Mesothelial cell of epicardium (in vitro differentiated cells): ENCODE data around the gene AFF1. TPM values are rescaled to one million over a fixed set of nuclear protein-coding genes. Genes with fewer than 3 reads are reported as not detected.

ENCODE experiments used
- DNase-seq, 2 experiments: peaks; one replicate each; pipeline ENCODE4 v3.0.0; 2021; ENCODE audit warnings: low spot score in 2 of 2; ENCODE audit not compliant: unreplicated experiment in 2 of 2
- H3K27ac Mint-ChIP-seq: 2 replicates; pipeline ENCODE4 v1.8.0; 2021; ENCODE audit warnings: mixed read lengths
- H3K27me3 Mint-ChIP-seq: 2 replicates; pipeline ENCODE4 v1.8.0; 2021; ENCODE audit warnings: low read depth, mixed read lengths
- H3K36me3 Mint-ChIP-seq: 2 replicates; pipeline ENCODE4 v1.8.0; 2021; ENCODE audit warnings: mixed read lengths
- H3K4me1 Mint-ChIP-seq: 2 replicates; pipeline ENCODE4 v1.8.0; 2021; ENCODE audit warnings: mixed read lengths
- H3K4me3 Mint-ChIP-seq: 2 replicates; pipeline ENCODE4 v1.8.0; 2021; ENCODE audit warnings: mild to moderate bottlenecking, moderate library complexity, mixed read lengths
- H3K9me3 Mint-ChIP-seq: 2 replicates; pipeline ENCODE4 v1.8.0; 2021; ENCODE audit warnings: mixed read lengths
- total RNA-seq: library from RNA; stranded (reverse); gene quantifications from 3 replicates; pipeline ENCODE4 v1.2.1, GENCODE V29; 2021
- TF ChIP-seq, protein P1 (sequence below): fragments of 200-600 bp; sonication (generic); IDR thresholded peaks from one replicate; pipeline ENCODE4 v1.5.0; 2021; ENCODE audit warnings: antibody characterized with exemption; ENCODE audit not compliant: unreplicated experiment

AFF1 gene
- total RNA-seq, 1 donor from 2014 or later: 18.2 TPM

DNA sequence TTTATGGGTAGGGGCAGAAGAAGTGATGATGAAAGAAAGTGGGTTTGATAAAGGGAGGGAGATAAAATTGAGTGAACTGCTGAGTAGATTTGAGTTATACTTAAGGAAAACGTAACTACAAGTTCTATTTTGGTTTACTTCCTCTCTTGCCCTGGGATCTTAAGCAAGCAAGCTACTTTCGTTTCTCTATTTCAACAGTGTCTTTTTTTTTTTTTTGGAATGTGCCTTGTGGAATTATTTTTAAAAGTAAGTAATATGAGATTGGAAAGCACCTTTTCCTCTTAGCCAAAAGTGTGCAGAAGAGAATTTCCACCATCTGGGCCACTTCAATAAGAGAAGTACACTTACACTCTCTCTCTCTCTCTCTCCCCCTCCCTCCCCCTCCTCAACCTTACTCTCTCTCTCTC lies 26.6 kb upstream of the AFF1 start:
- no peak for DNase-seq
- Mint-ChIP-seq H3K36me3 (no peaks in the 10 kb centered on the region), H3K4me3 (no peak overlapping the region), H3K4me1 (peaks cover 22% of the 10 kb centered on the region), H3K27me3 (no peaks in the 10 kb centered on the region), H3K9me3 (no peaks in the 10 kb centered on the region), H3K27ac (no peak overlapping the region)
- TF ChIP-seq, protein P1, sequence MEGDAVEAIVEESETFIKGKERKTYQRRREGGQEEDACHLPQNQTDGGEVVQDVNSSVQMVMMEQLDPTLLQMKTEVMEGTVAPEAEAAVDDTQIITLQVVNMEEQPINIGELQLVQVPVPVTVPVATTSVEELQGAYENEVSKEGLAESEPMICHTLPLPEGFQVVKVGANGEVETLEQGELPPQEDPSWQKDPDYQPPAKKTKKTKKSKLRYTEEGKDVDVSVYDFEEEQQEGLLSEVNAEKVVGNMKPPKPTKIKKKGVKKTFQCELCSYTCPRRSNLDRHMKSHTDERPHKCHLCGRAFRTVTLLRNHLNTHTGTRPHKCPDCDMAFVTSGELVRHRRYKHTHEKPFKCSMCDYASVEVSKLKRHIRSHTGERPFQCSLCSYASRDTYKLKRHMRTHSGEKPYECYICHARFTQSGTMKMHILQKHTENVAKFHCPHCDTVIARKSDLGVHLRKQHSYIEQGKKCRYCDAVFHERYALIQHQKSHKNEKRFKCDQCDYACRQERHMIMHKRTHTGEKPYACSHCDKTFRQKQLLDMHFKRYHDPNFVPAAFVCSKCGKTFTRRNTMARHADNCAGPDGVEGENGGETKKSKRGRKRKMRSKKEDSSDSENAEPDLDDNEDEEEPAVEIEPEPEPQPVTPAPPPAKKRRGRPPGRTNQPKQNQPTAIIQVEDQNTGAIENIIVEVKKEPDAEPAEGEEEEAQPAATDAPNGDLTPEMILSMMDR: no peak

DNA sequence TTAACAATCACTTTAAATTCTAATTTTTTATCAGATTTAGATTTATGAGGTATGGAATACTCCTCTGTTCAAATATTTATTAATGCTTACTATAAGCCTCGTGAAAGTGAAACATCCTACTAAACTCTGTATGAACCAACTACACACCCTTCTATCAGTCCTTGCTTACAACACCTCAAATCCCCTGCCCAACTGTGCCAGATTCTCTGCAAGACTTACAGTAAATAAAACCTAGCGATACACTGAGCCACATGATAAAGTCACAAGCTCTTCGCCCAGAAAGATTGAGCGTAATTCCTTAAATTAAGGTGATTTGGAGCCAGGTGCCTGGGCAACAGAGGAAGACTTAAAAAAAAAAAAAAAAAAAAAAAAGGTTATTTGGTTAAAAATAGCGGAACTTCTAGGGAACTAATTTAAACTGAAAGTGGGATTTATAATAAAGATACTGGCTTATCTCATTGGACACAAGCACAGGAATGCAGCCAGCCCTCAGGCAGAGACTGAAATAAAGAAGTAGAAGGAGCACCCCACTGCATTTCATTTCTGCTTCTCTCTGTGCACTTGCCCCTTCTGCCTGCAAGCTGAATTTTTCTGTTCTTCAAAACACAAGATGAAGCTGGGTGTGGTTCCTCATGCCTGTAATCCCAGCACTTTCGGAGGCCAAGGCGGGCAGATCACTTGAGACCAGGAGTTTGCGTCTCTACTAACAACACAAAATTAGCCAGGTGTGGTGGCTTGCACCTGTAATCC lies 25.1 kb upstream of the AFF1 start:
- no peaks in the 10 kb centered on the region for H3K9me3 Mint-ChIP-seq
- H3K4me3 Mint-ChIP-seq: no peak overlapping the region
- H3K27ac Mint-ChIP-seq: no peak overlapping the region
- no peaks in the 10 kb centered on the region for H3K27me3 Mint-ChIP-seq
- H3K36me3 Mint-ChIP-seq: no peaks in the 10 kb centered on the region
- peaks cover 22% of the 10 kb centered on the region for H3K4me1 Mint-ChIP-seq
- DNase-seq: no peak
- TF ChIP-seq, protein P1: no peak

DNA sequence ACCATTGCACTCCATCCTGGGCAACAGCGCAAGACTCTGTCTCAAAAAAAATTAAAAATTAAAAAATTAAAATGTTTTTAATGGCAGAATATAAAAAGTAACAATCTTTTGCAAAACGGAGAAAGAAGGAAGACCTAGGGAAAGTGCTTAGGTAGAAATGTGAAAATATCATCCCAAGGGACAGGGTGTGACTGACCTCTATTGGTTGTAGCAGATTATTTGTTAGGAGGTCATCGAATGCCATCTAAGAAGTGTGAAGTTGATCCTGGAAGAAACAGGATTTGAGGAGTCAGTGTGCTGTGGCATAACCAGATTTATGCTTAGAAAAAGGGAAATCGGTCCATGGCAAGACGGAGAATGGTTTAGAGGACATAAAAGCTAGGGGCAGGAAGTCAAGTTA lies 24.4 kb upstream of the AFF1 start:
- no peak overlapping the region for H3K27ac Mint-ChIP-seq
- no peaks in the 10 kb centered on the region for H3K9me3 Mint-ChIP-seq
- H3K27me3 Mint-ChIP-seq: no peaks in the 10 kb centered on the region
- H3K4me1 Mint-ChIP-seq: peaks cover 22% of the 10 kb centered on the region
- TF ChIP-seq, protein P1: no peak
- H3K36me3 Mint-ChIP-seq: no peaks in the 10 kb centered on the region
- H3K4me3 Mint-ChIP-seq: no peak overlapping the region
- DNase-seq: no peak

DNA sequence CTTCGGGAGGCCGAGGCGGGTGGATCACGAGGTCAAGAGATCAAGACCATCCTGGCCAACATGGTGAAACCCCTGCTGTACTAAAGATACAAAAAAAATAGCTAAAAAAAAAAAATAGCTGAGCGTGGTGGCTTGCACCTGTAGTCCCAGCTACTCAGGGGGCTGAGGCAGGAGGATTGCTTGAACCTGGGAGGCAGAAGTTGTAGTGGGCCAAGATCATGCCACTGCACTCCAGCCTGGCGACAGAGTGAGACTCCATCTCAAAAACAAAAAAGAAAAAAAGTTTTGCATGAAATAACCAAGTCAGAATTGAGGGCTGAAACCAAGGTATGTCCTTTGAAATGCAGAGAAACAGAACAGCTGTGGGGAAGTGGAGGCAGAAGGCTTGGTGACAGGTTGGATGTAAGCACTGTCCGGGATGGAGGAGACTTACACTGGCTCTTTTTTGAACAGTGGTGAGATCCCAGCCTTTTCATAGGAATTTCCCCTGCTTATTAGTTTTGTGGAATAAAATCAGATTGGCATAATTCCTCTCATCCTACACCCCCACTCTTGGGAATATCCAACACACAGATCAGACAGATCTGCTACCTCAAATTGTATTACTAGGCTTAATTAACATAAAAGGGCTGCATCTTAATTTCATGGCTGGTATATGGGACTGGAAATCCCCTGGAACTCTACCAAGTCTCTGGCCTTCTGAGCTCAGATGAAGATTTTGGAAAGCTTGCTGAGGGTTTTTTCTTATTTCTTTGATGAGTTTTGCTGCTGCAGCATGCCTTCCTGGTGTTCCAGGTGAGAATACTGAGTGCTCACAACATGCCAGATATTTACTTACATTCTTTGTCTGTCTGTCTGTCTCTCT lies 23.8 kb upstream of the AFF1 start:
- Mint-ChIP-seq H3K27me3 (no peaks in the 10 kb centered on the region), H3K36me3 (no peaks in the 10 kb centered on the region), H3K4me1 (peaks cover 22% of the 10 kb centered on the region), H3K9me3 (no peaks in the 10 kb centered on the region), H3K27ac (no peak overlapping the region), H3K4me3 (no peak overlapping the region)
- TF ChIP-seq, protein P1: no peak
- DNase-seq: no peak

DNA sequence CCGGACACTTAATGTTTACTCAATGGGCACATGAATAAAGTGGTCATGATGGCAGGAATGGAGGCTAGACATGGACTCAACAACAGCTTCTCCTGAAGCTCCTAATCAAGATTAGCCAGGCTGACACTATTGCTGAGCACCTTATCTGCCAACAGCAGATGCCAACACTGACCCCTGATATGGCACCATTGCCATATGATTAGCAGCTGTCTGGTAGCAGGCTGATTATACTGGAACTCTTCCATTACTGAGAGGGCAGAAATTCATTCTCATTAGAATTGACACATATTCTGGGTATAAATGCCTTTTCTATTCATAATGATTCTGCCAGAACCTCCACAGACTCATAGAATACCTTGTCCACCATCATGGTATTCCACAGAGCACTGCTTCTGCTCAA lies 18.4 kb upstream of the AFF1 start:
- H3K36me3 Mint-ChIP-seq: no peaks in the 10 kb centered on the region
- H3K4me3 Mint-ChIP-seq: no peak overlapping the region
- no peak for DNase-seq
- no peaks in the 10 kb centered on the region for H3K9me3 Mint-ChIP-seq
- H3K27ac Mint-ChIP-seq: no peak overlapping the region
- TF ChIP-seq, protein P1: no peak
- H3K27me3 Mint-ChIP-seq: no peaks in the 10 kb centered on the region
- H3K4me1 Mint-ChIP-seq: peaks cover 2% of the 10 kb centered on the region
